ENCODE data around the gene CAPN13.

DNA sequence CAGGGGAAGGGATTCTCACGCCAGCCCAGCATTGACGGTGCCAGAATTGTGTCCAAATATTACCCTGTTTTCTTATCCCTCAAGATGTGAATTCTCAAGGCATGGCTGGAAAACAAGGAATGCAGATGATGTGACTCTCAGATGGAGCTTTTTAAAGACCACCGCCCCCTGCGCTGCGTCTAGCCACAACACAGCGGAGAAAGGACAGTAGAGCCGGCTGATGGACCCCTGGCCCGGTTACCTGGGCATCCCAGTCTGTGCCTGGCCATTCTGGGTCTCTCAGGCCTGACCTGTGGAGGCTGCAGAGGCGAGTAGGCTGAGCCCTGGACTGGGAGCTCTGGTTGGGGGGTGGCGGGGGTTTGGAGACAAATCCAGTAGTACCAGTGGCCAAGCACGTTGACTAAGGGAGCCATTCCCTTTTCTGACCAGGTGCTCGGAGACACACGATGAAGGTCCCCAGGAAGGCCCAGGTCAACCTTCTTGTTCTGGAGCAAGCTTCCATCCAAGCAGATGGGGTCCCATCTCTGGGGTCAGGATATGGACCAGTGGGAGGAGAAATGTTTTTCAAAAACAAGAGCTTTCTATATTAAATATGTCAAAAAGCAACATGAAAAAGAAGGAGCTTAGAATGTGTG is 5.3 kb downstream of the CAPN13 start:
- TF ChIP-seq, protein P1, sequence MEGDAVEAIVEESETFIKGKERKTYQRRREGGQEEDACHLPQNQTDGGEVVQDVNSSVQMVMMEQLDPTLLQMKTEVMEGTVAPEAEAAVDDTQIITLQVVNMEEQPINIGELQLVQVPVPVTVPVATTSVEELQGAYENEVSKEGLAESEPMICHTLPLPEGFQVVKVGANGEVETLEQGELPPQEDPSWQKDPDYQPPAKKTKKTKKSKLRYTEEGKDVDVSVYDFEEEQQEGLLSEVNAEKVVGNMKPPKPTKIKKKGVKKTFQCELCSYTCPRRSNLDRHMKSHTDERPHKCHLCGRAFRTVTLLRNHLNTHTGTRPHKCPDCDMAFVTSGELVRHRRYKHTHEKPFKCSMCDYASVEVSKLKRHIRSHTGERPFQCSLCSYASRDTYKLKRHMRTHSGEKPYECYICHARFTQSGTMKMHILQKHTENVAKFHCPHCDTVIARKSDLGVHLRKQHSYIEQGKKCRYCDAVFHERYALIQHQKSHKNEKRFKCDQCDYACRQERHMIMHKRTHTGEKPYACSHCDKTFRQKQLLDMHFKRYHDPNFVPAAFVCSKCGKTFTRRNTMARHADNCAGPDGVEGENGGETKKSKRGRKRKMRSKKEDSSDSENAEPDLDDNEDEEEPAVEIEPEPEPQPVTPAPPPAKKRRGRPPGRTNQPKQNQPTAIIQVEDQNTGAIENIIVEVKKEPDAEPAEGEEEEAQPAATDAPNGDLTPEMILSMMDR (IDR thresholded peaks at IDR 0.05; ENCODE audit: low read depth, low read length), result no peak
- TF ChIP-seq EZH2phosphoT487 (IDR thresholded peaks at IDR 0.05; ENCODE audit: low read depth), result no peak

Data from OCI-LY3 (cell line).